Renal pelvis (tissue), 4 donors: Measurements from ENCODE around the gene ST6GALNAC6. TPM values are rescaled to one million over a fixed set of nuclear protein-coding genes. Genes with fewer than 3 reads are reported as not detected.

Source experiments
- DNase-seq: peaks from one replicate; pipeline ENCODE4 v3.0.0-alpha.2; 2013
- polyA plus RNA-seq, 3 donors: library from polyadenylated mRNA; unstranded; fragments of 120-200 nt; gene quantifications; one replicate each; pipeline ENCODE4 v1.2.1, GENCODE V29; 2013; ENCODE audit not compliant: insufficient read length in 3 of 3

The ST6GALNAC6 gene
- polyA plus RNA-seq, 3 donors: 48.1 to 50.6 (median 49.2) TPM

DNA sequence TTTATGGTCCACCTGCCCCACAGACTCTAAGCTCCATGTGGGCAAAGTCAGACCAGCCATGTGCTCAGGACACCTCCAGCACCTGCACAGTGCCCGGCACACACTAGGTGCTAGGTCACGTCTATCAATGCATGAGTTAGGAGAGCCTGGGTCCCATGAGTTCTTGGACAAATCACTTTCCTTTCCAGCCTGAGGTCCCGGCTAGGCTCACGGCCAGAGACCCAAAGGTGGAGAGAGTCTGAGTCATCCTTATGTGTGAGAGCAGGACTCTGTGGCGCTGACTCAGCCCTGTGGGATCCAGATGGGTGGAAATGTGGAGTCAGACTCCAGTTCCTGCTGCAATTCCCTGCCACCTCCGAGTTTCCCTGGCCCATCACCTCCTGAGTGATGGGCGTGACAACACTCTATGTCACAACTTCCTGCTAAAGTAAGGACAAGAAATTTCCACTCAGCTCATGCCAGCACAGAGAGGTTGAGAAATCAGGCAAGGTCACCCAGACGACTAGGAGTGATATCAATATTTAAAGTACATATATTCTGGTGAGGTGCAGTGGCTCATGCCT, 19.9 kb upstream of the ST6GALNAC6 start:
- DNase-seq: no peak

GRCh38 chr9:127918183-127919107, 19.0 kb upstream of the ST6GALNAC6 start:
- DNase-seq: no peak

DNA sequence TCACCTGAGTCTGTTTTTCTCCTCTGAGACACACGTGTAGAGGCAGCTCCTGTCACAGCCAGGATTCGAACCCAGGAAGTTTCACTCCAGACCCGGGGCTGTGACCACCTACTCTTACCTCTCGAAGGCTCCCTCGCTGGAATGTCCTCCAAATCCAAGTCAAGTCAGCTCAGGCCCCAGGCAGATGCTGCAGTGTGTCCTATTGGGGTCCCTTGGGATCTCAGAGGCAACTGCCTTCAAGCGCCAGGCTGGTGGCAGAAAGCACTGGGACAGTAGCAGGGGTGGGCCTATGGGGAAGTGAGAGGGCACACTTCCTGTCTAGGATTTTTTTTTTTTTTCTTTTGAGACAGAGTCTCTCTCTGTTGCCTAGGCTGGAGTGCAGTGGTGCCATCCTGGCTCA, 18.2 kb upstream of the ST6GALNAC6 start:
- no peak for DNase-seq

- DNase-seq: peak; percentile 85
Observed at GRCh38 chr9:127916720-127917581, 17.5 kb upstream of the ST6GALNAC6 start, which contains the start of gene ST6GALNAC4. TSS of gene ST6GALNAC4 (minus strand) at chr9:127917041. CDS start at chr9:127916419, 622 bp downstream.

DNA sequence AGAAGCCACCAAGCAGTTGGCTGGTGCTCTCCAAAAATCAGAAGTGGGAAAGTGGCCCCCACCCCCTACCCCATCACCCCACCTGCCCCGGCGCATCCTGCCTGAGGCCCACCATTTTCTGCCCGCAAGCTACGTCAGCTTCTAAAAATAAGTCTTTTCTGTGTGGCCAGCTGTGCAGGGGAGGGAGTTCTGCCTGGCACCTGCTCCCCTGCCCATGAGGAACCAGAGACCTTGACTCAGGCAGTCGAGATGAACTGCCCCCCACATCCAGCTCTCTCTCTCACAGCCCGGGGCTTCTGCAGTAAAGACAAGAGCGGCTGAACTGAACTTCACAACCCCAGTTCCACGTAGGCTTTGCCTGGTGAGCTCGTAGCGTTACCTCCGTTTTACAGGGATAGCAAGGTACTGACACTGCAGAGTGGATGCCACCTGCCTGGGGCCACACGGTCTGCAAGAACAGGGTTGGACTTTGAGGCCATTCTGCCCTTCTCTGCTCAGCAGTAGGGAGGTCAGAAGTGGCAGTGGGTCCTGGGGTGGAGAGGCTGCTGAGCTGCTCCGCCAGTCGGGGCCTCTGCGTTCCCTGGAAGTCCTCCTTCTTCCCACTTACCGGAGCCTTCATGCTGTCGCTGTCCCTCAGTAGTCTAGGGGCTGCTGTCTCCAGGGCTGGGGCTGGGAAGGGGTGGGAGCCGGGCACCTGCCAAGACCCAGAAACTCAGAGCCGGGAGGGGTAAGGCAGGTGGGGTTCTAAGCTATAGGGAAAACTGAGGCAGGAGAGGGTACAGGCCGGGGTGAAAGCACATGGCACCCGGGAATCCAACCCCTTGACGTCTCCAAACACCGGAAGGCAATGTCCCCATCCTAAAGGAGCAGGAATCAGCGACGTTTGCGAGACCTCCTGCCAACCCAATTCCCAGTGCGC, 16.7 kb upstream of the ST6GALNAC6 start:
- no peak for DNase-seq

DNA sequence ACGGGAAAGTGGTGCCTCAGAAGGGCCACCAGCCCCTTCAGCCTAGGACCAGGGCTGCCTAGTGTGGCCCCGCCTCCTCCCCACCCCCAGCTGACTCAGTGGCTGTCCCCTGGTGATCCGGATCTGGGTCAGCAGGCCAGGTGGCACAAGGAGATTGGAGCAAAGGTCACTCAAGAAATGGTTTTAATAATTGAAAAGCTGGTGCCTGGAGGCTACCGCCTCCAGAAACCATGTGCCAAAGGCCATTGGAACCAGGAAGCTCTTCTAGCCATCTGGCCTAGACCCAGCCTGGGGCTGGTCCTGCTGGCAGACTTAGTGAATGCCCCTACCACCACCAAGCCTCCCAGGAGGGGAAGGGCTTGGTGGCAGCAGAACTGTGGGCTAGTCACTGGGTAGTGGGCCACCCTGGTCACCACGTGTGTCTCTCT, 15.9 kb upstream of the ST6GALNAC6 start:
- no peak for DNase-seq

DNA sequence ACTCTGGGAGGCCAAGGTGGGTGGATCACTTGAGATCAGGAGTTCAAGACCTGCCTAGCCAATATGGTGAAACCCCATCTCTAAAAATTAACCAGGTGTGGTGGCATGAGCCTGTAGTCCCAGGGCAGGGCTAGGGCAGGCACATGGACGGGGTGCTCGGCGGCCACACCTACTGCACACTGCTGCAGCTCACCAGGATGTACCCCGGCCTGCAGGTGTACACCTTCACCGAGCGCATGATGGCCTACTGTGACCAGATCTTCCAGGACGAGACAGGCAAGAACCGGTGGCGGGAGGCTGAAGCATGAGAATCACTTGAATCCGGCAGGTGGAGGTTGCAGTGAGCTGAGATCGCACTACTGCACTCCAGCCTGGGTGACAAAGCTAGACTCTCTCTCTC, 14.3 kb upstream of the ST6GALNAC6 start:
- DNase-seq: no peak

- DNase-seq: no peak
Observed at GRCh38 chr9:127912882-127913281, 13.5 kb upstream of the ST6GALNAC6 start.

GRCh38 chr9:127912296-127912695, 12.9 kb upstream of the ST6GALNAC6 start:
- DNase-seq: no peak

DNA sequence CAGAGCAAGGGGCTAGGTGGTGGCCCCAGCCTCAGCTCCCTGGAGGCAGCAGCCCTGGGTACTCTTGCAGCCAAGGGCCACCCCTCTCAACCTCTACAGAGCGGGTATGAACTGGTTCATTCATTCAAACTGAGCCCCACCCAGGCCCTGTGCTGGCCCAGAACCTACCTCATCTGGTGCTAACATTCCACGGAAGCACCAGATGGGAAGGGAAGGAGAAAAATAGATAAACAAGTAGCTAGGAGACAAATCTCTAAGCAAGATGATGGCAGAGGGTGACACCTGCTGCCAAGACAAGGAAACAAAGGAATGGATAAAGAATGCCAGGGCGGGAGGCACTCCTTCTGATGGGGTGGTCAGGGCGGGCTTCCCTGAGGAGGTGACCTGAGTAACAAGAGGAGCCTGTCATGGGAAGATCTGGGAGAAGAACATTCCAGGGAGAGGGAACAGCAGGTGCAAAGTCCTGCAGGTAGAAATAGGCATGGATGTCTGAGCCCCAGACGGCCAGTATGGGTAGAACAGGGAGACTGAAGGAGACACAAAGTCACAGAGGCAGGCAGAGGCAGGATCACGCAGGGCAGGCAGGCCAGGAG, 11.3 kb upstream of the ST6GALNAC6 start:
- no peak for DNase-seq

DNA sequence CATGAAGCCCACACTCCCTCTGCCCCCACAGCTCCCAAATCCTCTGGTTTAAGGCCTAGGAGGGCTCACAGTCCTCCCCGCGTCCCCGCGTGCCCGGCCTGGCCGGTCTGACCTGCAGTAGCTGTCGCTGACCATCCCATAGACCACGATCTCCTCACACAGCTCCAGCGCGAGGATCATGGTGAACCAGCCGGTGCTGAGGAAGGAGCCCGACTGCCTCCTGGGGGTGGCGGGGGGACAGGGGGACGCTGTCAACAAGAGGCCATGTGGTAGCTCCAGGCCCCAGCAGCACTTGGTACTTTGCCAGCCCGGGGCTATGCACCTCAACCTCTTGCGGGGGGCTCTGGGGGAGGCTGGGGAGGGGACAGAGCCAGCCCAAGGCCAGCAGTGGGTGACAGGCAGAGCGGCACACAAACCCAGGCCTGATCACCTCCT, 10.5 kb upstream of the ST6GALNAC6 start:
- DNase-seq: no peak

DNA sequence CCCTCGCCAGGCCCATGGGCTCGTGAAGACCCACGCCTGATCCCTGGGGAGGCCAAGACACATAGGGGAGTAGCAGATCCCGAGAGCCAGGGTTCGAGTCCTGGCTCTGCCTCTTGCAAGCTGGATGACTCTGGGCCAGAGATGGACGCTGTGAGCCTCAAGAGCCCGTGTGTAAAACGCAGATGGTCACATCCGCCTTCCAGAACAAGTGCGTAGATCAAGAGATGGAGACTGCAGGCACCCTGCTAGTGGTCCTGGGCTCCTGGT, 9.2 kb upstream of the ST6GALNAC6 start:
- DNase-seq: no peak

GRCh38 chr9:127907867-127908659, 8.7 kb upstream of the ST6GALNAC6 start:
- DNase-seq: no peak

GRCh38 chr9:127905788-127906191, 6.4 kb upstream of the ST6GALNAC6 start:
- DNase-seq: no peak

DNA sequence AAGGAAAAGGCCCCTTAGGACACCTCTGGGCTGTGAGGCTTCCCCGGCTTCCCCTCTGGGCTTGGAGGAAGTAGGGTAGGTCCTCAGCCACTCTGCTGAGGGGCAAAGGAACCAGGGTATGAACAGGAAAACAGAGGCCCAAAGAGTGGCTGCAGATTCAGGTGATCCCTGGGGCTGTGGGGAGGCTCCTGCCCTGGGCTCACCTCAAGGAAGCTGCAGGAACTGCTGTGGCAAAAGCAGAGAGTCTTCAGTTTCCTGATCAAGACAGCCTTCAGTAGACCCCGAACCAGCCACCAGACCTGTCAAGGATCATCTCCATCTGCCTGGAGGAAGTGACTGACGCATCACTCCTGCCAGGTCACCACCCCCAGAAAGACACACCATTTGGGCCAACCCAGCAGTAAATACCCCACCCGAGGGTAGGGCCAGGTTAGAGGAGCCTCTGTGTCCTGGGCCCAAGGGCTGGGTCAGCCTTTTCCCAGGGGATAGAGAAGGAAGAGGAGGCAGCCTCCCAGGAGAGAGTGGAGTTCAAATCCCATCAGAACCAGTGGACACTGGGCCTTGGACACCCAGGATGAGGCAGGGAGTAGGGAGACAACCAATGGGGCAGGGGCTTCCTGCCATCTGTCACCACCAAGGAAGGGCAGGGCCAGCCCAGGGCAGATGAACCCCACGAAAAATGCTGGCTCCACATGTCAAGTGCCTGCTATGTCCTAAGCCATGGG, 5.8 kb upstream of the ST6GALNAC6 start:
- no peak for DNase-seq

DNA sequence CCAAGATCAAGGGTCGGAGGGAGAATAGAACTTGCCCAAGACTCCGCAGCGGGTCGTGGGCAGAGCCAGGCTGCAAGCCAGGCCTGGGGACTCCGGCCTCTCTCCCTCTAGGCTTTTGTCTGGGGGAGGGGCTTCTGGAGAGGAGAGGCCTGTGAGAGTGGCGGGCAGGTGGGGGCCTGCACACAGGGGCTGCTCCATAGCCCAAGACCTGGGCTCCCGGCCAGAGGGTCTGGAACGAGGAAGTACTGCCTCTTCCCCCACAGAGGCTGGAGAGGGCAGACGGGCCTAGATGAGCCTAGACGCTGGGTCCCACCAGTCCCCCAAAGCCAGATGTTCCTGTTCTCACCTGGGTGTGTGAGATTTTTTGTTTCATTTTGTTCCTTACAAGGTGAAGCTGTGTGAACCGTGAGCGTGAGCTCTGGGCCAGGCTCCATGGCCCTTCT, 5.2 kb upstream of the ST6GALNAC6 start:
- DNase-seq: no peak

GRCh38 chr9:127903557-127904475, 4.4 kb upstream of the ST6GALNAC6 start:
- DNase-seq: no peak
